MG63 (cell line): ENCODE measurements around the gene PDE5A. TPM values are rescaled to one million over a fixed set of nuclear protein-coding genes. Genes with fewer than 3 reads are reported as not detected.
"Not testable (repeated sequence)": the region's sequence is repeated elsewhere in the genome, so short reads cannot be mapped to it uniquely, and the experiment has no call there.

Experiments used
- DNase-seq: peaks from one replicate; pipeline ENCODE4 v3.0.0-alpha.2; 2020
- H3K27me3 ChIP-seq: fragments of 250-450 bp; sonication (Bioruptor Pico); 2 replicates; pipeline ENCODE4 v1.5.1; 2020; ENCODE audit warnings: mild to moderate bottlenecking, moderate library complexity
- H3K36me3 ChIP-seq: fragments of 250-450 bp; sonication (Bioruptor Pico); 2 replicates; pipeline ENCODE4 v1.5.1; 2020; ENCODE audit warnings: mild to moderate bottlenecking, moderate library complexity
- H3K4me3 ChIP-seq: fragments of 250-450 bp; sonication (Bioruptor Pico); 2 replicates; pipeline ENCODE4 v1.5.1; 2020; ENCODE audit warnings: mild to moderate bottlenecking, moderate library complexity
- H3K9me3 ChIP-seq: fragments of 250-450 bp; sonication (Bioruptor Pico); 2 replicates; pipeline ENCODE4 v1.5.1; 2020; ENCODE audit warnings: mild to moderate bottlenecking, moderate library complexity
- total RNA-seq: library from RNA; depleted of rRNA; stranded (reverse); fragments of >200 nt; shearing (Covaris generic); gene quantifications from 2 replicates; pipeline ENCODE4 v1.2.3, GENCODE V29; 2014; ENCODE audit warnings: low replicate concordance

PDE5A gene
- total RNA-seq, 1 experiment from 2014 or later: 46.2 TPM

GRCh38 chr4:119478446-119479179 is 150.0 kb downstream of the PDE5A start:
- no peak for DNase-seq
- H3K4me3 ChIP-seq: no peak overlapping the region
- peaks cover 18% of the 10 kb centered on the region; the same call in 1 of the 2 replicates for H3K36me3 ChIP-seq
- H3K27me3 ChIP-seq: no peaks in the 10 kb centered on the region
- no peaks in the 10 kb centered on the region for H3K9me3 ChIP-seq

- peaks cover 13% of the 10 kb centered on the region; the same call in 1 of the 2 replicates for H3K36me3 ChIP-seq
Measured at GRCh38 chr4:119477412-119478053, 151.1 kb downstream of the PDE5A start.

GRCh38 chr4:119471259-119471658 is 157.3 kb downstream of the PDE5A start:
- Histone ChIP-seq H3K27me3 (no peaks in the 10 kb centered on the region), H3K9me3 (no peaks in the 10 kb centered on the region), H3K36me3 (no peaks in the 10 kb centered on the region), H3K4me3 (no peak overlapping the region)
- DNase-seq: no peak

More at GRCh38 chr4:119477412-119478053, 151.1 kb downstream of the PDE5A start:
- Histone ChIP-seq H3K27me3 (no peaks in the 10 kb centered on the region), H3K9me3 (no peaks in the 10 kb centered on the region), H3K4me3 (no peak overlapping the region)
- DNase-seq: no peak

DNA sequence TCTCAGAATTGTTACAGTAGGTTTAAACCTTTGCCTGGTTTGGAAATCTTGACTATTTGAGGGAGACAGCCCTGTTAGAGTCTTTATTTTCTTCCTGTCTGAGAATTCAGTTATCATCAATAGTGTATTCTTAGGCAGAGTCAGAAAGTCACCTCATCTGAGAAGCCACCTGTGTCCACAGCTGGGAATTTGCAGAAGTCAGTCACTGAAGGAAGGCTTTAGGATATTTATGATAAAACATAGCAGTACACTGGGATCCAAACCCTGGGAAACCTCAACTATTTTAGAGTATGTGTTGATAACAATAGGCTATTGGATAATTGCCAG is 157.9 kb downstream of the PDE5A start:
- DNase-seq, H3K9me3 ChIP-seq, H3K36me3 ChIP-seq, H3K4me3 ChIP-seq, H3K27me3 ChIP-seq: not testable (repeated sequence)

GRCh38 chr4:119470021-119470736 is 158.4 kb downstream of the PDE5A start:
- H3K27me3 ChIP-seq, H3K4me3 ChIP-seq, H3K36me3 ChIP-seq, DNase-seq, H3K9me3 ChIP-seq: not testable (repeated sequence)

- not testable (repeated sequence) for H3K9me3 ChIP-seq, H3K4me3 ChIP-seq
Measured at GRCh38 chr4:119469039-119469438, 159.6 kb downstream of the PDE5A start.

DNA sequence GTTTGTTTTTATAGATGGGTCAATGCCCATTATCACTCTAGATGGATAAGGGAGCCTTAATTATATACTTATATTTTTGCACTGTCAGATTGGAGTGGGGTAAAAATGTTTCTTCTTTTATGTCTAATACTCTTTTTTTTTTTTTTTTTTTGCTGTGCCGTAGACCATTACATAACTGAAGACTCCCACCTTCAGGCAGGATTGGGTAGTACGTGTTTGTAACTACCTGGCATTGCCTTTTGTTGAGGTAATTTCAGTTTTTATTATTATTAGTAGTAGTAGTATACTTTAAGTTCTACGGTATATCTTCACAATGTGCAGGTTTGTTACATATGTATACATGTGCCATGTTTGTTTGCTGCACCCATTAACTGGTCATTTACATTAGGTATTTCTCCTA is 165.9 kb downstream of the PDE5A start:
- H3K36me3 ChIP-seq, H3K27me3 ChIP-seq, DNase-seq, H3K9me3 ChIP-seq, H3K4me3 ChIP-seq: not testable (repeated sequence)

More at GRCh38 chr4:119469039-119469438, 159.6 kb downstream of the PDE5A start:
- not testable (repeated sequence) for DNase-seq, H3K27me3 ChIP-seq, H3K36me3 ChIP-seq

GRCh38 chr4:119455734-119456133 is 172.9 kb downstream of the PDE5A start:
- H3K36me3 ChIP-seq, H3K4me3 ChIP-seq, DNase-seq, H3K9me3 ChIP-seq, H3K27me3 ChIP-seq: not testable (repeated sequence)

DNA sequence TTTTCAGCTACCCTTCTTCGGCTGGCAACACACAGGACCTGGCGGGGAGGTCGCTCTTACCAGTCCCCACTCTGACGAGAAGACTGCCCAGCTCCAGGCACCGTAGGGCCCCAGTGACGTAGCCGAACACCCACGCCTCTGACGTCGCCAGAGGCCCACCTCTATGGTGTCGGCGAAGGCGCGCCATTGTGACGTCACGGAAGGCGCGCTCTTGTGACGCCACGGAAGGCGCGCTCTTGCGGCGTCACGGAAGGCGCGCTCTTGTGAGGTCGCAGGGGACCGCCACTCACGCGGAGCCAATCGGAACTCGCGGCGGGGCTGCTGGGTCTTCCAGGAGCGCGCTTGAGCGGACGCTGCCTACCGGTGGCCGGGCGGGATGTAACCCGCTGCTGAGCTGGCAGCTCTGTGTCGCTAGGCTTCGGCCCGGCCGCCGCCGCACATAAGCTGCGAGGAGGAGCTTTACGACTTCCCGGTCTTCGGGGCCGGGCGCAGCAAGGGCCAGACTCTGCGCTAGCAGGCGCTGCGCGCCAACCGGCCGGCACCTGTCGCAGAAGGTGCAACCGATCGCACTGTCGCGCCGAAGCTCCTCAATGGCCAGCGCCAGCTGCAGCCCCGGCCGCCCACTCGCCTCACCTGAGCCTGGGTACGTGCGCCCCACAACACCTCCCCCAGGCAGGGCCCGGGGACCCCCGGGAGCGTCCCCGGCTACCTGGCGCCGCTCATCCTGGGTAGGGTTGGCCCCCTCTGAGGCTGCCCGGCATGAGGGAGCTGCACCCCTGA is 173.9 kb downstream of the PDE5A start:
- peak overlapping the region; percentile 56 for H3K4me3 ChIP-seq
- DNase-seq: peak; percentile 88
- H3K27me3 ChIP-seq, H3K9me3 ChIP-seq, H3K36me3 ChIP-seq: not testable (repeated sequence)

- not testable (repeated sequence) for DNase-seq, H3K36me3 ChIP-seq, H3K9me3 ChIP-seq, H3K27me3 ChIP-seq
- H3K4me3 ChIP-seq: peak overlapping the region; percentile 56
Measured at GRCh38 chr4:119454151-119454490, 174.5 kb downstream of the PDE5A start.

- H3K36me3 ChIP-seq, DNase-seq, H3K9me3 ChIP-seq, H3K4me3 ChIP-seq, H3K27me3 ChIP-seq: not testable (repeated sequence)
Measured at GRCh38 chr4:119453286-119453685, 175.3 kb downstream of the PDE5A start.

DNA sequence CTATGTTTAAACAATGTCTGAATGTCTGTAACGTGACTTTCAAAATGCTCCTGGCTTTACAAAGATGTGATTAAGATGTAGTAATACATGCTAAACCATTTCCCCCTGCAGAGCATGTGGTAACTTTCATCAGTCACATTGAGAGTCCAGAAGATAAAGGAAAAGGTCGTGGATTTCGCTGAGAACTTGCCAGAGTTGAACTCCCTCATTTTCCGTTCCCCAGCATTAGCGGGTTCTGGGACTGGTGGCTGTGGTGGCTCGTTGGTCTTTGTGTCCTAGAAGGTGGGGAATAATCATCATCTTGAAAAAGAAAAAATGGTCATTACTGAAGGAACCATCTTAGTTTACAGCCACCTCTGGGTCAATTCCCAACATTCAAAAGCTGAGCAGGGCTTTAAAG is 178.8 kb downstream of the PDE5A start:
- not testable (repeated sequence) for H3K9me3 ChIP-seq, H3K4me3 ChIP-seq, H3K36me3 ChIP-seq, DNase-seq, H3K27me3 ChIP-seq
